IPS-18c (cell line): ENCODE data around the gene CMPK1.

Experiments used
- H3K4me3 ChIP-seq: 2 replicates; pipeline ENCODE4 v1.7.0; 2013; ENCODE audit warnings: low read depth, mild to moderate bottlenecking, low read length, moderate library complexity; ENCODE audit not compliant: insufficient read depth
- H3K9me3 ChIP-seq: one replicate; pipeline ENCODE4 v1.6.1; 2013; ENCODE audit warnings: mild to moderate bottlenecking, low read length, moderate library complexity; ENCODE audit not compliant: control insufficient read depth, insufficient read depth

The CMPK1 gene

DNA sequence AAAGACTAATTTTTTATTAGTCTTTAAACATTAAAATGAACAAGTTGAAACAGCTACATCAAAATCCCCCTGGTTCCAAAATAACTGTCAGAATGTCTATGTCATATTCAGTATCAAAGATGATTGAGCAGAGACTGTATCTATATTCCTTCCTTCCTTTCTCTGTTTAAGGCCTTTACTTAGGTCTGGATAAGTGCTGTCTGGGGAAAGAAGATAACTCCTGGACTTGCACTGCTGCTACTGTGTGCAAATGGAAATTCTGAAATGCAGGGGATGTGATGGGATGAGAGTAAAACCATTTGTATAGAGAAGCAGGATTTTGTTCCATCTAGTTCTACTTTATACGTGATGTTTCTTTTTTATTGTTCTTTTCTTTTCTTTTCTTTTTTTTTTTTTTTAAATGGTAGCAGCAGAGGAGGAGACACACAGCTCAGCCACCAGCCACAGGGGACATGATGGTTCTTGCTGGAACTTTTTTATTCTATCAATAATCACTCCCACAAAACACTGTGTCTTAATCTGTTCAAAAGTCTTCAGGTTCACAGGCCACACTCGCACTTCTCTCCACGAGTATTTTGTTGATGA lies 48.9 kb downstream of the CMPK1 start:
- Histone ChIP-seq H3K4me3 (no peak overlapping the region), H3K9me3 (no peaks in the 10 kb centered on the region)

DNA sequence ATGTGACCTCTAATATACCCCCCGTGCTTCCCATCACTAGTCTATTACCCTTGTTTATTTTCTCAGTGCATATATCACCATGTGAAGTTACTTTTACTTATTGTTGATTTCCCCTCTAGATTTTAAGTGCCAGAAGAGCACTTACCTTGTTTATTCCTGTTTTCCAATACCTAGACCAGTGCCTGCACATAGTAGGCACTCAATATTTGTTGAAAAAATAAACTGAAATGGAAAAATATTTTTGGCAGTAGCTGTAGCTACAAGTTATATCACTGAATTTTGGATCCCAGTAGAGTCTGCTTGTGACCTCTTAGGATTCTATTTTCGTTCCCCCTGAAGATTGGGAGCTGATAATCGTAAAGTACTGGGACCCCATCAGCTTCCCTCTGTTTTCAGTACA lies 50.5 kb downstream of the CMPK1 start:
- Histone ChIP-seq H3K9me3 (no peaks in the 10 kb centered on the region), H3K4me3 (no peak overlapping the region)

DNA sequence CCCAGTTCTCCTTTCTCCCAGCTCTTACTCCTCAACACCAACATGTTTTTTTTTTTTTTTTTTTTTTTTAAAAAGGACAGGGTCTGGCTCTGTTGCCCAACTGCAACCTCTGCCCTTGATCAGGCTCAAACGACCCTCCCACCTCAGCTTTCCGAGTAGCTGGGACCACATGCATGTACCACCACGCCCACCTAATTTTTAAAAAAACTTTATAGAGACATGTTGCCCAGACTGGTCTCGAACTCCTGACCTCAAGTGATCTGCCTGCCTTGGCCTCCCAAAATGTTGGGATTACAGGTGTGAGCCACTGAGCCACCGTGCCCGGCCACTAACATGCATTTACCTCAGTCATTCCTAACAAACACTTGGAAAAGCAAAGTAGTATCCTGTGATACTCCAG lies 51.4 kb downstream of the CMPK1 start:
- no peaks in the 10 kb centered on the region for H3K9me3 ChIP-seq

DNA sequence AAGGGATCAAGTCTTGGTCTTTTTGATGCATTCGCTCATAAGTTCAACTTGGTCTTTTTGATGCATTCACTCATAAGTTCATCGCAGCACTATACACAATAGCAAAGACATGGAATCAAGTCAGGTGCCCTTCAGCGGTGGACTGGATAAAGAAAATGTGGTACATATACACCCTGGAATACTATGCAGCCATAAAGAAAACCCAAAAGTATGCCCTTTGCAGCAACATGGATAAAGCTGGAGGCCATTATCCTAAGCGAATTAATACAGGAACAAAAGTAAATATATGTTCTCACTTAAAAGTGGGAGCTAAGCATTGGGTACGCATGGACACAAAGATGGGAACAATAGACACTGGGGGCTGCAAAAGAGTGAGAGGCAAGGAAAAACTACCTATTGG lies 52.7 kb downstream of the CMPK1 start:
- no peak overlapping the region for H3K4me3 ChIP-seq
- no peaks in the 10 kb centered on the region for H3K9me3 ChIP-seq

More for the DNA sequence above, 51.4 kb downstream of the CMPK1 start:
- no peak overlapping the region for H3K4me3 ChIP-seq

DNA sequence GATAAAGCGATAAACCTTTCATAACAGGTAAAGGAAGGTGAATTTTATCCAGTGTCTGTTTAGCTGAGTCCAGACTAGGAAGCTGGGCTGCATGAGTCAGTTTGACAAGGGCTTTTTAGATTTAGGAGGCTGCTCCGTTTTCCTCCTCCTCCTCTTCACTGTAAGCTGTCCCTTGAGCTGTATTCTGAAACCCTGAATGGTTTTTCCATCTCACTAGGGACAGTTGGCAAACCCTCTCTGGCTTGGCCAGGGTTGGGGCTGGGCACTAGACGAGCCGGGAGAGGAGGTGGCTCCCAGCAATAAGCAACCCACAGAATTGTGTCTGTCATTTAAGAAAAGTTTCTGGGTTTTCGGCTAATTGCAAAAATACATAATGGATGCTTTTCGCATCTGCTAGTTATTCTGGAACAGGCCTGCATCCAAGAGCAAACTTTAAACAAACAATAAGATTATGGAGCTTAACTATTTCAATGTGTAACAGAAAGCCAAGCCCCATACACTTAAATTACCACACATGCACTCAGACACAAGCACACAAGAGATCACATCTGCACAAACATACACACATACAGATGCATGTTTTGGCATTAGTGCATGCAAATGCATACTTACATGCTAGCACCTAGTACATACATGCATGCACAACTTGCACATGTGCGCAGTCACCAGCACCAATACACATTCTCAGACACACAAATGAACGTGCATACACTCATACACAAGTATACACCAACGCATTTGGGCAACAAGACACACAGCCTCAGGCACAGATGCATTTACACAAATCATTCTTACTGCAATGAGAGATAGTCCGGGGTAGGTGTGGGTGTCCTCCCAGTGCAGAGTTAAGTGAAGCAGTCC lies 54.7 kb downstream of the CMPK1 start:
- Histone ChIP-seq H3K4me3 (no peak overlapping the region), H3K9me3 (no peaks in the 10 kb centered on the region)

DNA sequence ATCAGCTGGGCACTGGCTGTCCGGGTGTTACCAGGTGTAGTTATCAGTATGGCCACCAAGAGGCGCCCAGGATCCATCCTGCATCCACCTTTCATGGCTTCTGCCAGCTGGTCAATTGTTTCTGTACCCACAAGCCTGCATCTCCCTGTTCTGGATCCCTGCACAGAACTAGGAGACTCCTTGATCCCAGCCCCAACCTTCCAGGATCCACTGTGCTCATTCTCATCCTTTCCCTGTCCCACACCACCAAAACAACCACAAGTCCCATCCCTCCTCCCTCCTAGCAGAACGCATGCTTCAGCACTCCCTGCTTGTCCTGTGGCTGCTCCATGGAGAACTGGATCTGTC lies 55.3 kb downstream of the CMPK1 start:
- no peaks in the 10 kb centered on the region for H3K9me3 ChIP-seq

DNA sequence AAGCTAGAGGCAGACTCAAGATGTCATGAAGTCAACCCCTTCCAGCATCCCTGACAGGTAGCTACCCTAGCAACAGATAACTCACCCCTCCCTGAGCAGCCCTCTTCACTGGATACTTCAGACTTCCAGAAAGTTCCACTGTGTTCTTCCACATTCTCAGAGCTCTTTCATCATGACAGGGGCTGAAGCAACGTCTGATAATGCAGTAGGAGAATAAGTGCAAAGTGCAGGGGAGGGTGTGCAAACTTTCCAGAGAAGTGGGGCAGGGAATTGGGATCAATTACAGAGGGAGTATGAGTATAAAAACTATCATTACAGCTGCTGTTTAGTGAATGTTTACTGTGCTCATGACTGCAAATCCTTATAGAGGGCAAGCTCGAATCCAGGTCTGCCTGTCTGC lies 56.1 kb downstream of the CMPK1 start:
- no peaks in the 10 kb centered on the region for H3K9me3 ChIP-seq
- H3K4me3 ChIP-seq: no peak overlapping the region

More for the DNA sequence above, 55.3 kb downstream of the CMPK1 start:
- no peak overlapping the region for H3K4me3 ChIP-seq

DNA sequence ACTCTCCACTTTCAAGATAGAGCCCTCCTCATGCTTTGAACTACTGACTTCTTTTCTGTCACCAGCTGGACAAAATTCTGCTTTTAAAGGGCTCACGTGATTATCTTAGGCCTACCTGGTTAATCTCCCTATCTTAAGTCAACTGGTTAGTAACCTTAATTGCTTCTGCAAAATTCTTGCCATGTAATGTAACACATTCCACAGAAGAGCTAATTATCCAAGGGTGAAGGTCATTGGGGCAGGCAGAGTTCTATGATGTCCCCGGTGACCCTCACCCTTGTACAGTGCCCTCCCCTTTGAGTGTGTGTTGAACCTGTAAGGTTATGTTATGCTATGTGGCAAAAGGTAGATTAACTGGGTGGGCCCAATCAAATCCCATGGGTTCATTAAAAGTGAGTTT lies 57.3 kb downstream of the CMPK1 start:
- Histone ChIP-seq H3K4me3 (no peak overlapping the region), H3K9me3 (no peaks in the 10 kb centered on the region)

DNA sequence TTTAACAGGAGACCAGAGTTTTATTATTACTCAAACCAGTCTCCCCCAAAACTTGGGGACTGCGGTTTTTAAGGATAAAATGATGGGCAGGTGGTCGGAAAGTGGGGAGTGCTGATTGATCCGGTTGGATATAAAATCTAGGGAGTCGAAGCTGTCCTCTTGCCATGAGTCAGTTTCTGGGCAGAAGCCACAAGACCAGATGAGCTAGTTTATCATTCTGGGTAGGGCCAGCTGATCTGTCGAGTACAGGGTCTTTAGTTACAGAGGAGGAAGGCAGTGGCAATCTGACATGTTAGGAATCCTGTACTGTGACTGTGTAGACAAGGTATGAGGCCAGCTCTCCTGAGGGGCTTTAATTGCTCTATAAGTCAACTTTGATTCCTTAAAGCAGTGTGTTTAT lies 59.6 kb downstream of the CMPK1 start:
- no peaks in the 10 kb centered on the region for H3K9me3 ChIP-seq
- no peak overlapping the region for H3K4me3 ChIP-seq

DNA sequence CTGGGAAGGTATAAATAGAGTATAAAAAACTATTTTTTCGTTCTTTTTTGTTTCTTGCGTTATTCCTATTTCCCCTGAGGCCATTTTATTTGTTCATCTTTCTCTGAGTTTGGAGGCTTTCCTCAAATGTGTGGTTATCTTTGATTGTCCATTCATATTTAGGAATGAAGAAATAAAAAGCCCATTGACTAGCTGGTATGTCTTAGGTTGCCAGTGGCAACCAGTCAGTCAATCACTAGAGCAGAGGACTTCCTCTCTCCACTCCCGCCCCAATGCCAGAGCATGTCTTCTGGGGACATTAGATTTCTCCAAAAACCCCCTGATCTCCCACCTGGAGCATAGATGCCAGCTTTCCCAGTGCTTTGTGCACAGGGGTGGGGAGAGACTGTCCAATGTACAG lies 61.8 kb downstream of the CMPK1 start:
- H3K9me3 ChIP-seq: no peaks in the 10 kb centered on the region
- no peak overlapping the region for H3K4me3 ChIP-seq

DNA sequence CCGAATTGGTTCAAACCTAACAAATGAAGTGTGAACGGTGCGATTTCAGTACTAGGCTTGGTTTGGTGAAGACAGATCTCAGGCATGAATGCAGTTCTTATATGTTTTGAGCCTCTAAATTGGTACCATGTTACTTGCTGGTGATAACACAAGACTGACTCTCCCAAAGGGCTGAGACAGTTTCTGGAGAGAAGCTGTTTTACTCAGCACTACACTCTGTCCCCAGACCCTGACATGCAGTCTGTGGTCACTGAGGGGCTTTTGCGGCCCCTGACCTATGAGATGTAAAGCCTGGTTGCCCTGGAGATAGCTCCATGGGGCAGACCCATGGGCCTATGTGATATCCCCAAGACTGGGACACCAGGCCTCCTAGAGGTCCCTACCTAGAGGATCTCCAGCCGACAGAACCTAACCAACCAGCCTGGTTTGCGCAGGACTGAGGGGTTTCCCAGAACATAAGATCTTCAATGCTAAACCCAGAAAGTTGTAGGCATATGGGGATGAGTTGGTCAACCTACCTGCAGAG lies 63.1 kb downstream of the CMPK1 start:
- Histone ChIP-seq H3K4me3 (no peak overlapping the region), H3K9me3 (no peaks in the 10 kb centered on the region)

DNA sequence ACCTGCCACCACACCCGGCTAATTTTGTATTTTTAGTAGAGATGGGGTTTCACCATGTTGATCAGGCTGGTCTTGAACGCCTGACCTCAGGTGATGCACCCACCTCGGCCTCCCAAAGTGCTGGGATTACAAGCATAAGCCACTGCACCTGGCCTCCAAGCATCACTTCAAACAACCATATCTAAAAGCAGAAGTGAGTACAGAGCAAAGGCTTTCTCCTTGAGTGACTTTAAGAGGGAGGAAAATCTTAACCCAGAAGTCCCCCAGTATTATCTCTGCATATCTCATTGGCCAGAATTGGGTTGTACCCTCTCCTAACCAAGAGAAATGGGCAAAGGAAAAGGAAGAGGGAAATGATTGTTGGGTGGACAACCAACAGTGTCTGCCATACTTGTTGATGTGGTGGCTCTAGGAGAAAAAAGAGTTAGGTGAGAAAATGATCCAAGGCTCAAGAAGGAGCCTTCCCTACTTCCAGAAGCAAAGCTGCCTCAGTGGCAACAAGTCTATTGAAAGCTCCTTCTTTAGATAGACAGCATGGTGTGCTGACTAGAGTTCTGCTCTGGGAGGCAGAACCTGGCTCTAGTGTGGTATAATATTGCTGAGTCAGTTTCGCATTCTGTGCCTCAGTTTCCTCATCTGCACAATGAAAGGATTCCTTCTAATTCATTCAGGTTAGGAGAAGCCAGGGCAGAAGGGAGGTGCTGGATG lies 65.7 kb downstream of the CMPK1 start:
- H3K4me3 ChIP-seq: no peak overlapping the region
- no peaks in the 10 kb centered on the region for H3K9me3 ChIP-seq

DNA sequence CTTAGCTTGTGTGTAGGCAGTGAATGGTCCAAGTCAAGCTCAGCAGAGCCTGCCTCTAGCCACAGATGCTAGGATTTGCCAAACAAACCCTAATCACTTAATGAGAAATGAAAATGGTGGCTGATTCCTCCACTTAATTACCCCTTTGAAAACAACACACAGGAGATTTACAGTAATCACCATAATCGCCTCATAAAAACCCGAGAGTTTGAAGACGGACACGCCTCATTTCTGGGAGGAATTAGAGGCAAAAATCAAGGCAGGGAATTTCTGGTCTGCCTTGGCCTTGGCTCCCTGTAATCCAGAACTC lies 66.2 kb downstream of the CMPK1 start:
- H3K4me3 ChIP-seq: no peak overlapping the region

DNA sequence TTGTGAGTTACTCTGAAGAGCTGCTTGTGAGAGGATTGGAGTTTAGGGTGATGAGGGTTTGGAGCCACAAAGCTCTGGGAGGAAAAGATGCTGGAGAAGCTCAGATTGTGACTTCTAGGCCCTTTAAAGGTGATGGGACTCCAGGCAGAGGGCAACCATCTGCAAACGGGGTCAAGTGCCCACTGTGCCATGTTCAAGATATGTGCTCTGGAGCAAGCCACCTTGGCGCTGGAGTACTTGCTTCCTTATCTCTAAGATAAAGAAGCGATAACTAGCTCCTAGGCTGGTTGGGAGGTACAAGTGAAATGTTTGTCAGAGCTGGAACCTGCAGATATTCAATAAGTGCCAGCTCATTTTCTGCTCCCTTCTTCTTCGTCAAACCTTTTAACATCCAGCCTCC lies 68.2 kb downstream of the CMPK1 start:
- no peaks in the 10 kb centered on the region for H3K9me3 ChIP-seq
- no peak overlapping the region for H3K4me3 ChIP-seq

More for the DNA sequence above, 66.2 kb downstream of the CMPK1 start:
- H3K9me3 ChIP-seq: no peaks in the 10 kb centered on the region

DNA sequence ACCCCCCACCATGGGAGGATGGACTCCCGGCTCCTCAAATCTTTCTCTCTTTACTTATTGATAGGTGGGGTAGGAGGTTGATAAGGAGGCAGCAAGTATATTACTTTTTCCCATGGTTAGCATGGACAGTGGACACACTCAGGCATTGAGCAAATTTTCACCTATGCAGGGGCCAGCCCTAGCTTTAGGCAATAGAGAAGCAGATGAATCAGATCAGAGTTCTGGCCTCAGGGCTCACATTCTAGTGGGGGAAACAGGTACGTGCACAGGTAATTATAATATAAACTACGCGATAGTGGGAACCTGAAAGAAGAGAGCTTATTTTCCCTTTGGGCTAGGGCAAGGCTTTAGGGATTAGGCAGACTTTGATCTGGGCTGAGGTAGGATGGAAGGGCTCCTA lies 69.0 kb downstream of the CMPK1 start:
- Histone ChIP-seq H3K9me3 (no peaks in the 10 kb centered on the region), H3K4me3 (no peak overlapping the region)

DNA sequence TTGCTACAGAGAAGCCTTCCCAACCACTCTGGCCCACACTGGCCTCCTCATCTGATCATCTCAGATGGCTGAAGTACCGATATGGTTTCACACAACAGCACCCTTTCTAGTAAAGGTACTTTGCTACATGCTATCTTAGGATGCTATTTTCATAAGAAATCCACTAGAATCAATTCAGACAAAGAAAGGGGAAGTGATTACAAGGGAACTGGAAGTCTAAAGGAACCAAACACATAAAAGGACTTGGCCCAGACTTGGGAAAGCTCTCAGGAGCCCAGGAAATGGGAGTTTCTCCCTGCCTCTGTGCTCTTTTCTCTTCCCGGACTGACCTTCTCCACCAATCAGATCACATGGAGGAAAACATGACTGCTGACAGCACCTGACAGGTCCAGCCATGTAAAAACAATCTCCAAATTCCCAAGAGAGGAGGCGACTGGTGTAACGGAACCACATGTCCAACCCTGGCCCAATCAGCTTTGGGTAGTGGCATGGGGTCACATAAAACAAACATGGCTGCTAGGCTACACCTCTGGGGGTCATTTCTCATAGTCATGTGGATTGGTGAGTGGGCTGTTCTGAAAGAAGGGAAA lies 69.8 kb downstream of the CMPK1 start:
- Histone ChIP-seq H3K9me3 (no peaks in the 10 kb centered on the region), H3K4me3 (no peak overlapping the region)

DNA sequence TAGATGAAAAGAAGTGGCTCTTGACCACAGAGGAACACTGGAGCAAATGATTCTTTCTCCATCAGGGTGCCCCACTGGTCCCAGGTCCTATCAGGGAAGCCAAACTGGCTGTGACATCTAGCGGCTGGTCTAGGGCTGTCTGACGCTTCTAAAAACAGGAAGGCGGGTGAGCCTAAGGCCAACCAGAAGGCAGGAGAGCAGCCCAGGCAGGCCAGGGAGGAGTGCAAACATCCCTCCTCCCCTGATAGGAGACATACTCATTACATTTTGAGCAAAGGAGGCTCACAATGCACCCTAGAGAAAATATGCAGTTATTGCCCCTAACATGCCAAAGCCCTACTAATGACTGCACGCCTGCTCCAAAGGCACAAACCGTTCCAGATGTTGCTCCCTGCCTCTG lies 72.1 kb downstream of the CMPK1 start:
- Histone ChIP-seq H3K9me3 (no peaks in the 10 kb centered on the region), H3K4me3 (no peak overlapping the region)

DNA sequence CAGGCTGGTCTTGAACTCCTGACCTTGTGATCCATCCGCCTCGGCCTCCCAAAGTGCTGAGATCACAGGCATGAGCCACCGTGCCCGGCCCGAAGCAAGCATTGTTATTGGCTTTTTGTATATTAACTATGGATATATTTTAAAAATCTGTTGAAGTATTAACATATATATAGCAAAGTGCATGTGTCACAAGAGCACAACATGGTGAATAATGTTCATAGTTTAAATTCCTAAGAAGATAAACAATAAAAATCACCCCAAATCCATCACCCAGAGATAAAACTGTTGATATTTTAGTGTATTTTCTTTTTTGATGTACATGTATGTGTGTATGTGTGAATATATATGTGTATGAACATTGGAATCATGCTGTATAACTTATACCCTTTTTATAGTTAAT lies 73.4 kb downstream of the CMPK1 start:
- Histone ChIP-seq H3K9me3 (peaks cover under 1% of the 10 kb centered on the region), H3K4me3 (no peak overlapping the region)
